Heart left ventricle (tissue), 13 donors: ENCODE results near the gene LEPR.

Experiments used
- POLR2A ChIP-seq, 2 donors: fragments of 450-650 bp; IDR thresholded peaks; one replicate each; pipeline ENCODE4 v1.6.1; 2017; ENCODE audit warnings: antibody characterized with exemption in 2 of 2, mild to moderate bottlenecking in 2 of 2, moderate library complexity in 2 of 2
- TF ChIP-seq, protein P1 (sequence below), 12 donors: fragments of 200-600 bp; sonication (generic) in 4 of 12; IDR thresholded peaks; one replicate each; pipeline versions ENCODE4 v1.5.0 to v1.8.0; 2018 to 2022; ENCODE audit warnings: antibody characterized with exemption in 12 of 12, mild to moderate bottlenecking in 5 of 12
- donor health status: ischemic (EF 13 %, LVEDD 7.1; RV severe dilation, severe dysfunction).
- donor health status: DM: no; HTN: yes; CAD: no.
- donor health status: DM: no; HTN: no; CAD: no.
- donor health status: ischemic (EF 25% LVEDD 6.9; RV normal size, moderate dysfunction).
- donor health status: ischemic (EF 25% LVEDD 5.7; RV mildly dilated, moderate dysfunction).
- donor health status: ischemic (EF 35%, LVEDD 5.7; RV mildly dilated, moderate dysfunction).
- donor health status: nonischemic (EF 11% LVEDD 7.7; RV severe dilation, severe dysfunction).
- donor health status: DM: yes; HTN: yes; CAD: no.
- donor health status: PGD.
- donor health status: ischemic (EF 29% LVEDD 5.4; RV normal size, mild dysfunction).
- donor health status: nonischemic (EF 23%, LVEDD 6.1; RV moderate dilation, normal function).

DNA sequence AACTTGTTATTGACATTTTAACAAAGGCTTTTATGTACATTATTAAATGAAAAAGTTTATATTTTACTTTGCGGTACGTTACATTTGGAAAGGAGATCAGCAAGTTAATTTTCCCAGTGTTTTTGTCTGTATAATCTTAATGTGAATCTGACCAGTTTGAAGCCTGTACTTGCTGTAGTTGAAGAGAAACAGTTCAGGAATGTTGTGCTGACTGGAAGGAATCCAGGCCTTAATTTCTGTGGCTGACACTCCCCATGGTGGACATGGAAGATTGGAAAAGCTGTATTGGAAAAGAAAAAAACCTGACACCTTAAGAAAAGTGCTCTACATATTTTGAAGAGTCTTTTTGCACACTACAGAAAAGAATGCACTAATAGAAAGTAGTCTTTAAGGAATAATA lies 15.5 kb downstream of the LEPR start:
- TF ChIP-seq, protein P1, sequence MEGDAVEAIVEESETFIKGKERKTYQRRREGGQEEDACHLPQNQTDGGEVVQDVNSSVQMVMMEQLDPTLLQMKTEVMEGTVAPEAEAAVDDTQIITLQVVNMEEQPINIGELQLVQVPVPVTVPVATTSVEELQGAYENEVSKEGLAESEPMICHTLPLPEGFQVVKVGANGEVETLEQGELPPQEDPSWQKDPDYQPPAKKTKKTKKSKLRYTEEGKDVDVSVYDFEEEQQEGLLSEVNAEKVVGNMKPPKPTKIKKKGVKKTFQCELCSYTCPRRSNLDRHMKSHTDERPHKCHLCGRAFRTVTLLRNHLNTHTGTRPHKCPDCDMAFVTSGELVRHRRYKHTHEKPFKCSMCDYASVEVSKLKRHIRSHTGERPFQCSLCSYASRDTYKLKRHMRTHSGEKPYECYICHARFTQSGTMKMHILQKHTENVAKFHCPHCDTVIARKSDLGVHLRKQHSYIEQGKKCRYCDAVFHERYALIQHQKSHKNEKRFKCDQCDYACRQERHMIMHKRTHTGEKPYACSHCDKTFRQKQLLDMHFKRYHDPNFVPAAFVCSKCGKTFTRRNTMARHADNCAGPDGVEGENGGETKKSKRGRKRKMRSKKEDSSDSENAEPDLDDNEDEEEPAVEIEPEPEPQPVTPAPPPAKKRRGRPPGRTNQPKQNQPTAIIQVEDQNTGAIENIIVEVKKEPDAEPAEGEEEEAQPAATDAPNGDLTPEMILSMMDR (IDR thresholded peaks at IDR 0.05) = no peak
- TF ChIP-seq POLR2A (IDR thresholded peaks at IDR 0.05) = no peak
